HL-60 (cell line): ENCODE data around the gene NKAIN2.
"Not testable (repeated sequence)": the region's sequence is repeated elsewhere in the genome, so short reads cannot be mapped to it uniquely, and the experiment has no call there.

Experiments
- CTCF ChIP-seq: IDR thresholded peaks from one replicate; pipeline ENCODE4 v1.5.1; 2011; ENCODE audit warnings: low read length, control low read depth, inconsistent platforms; ENCODE audit not compliant: insufficient read depth
- TF ChIP-seq, protein P1 (sequence below): IDR thresholded peaks from 2 replicates; pipeline ENCODE4 v1.6.1; 2012; ENCODE audit warnings: low read depth; ENCODE audit not compliant: insufficient replicate concordance

GRCh38 chr6:123989918-123990317 is 186.3 kb downstream of the NKAIN2 start:
- not testable (repeated sequence) for TF ChIP-seq CTCF
- TF ChIP-seq, protein P1, sequence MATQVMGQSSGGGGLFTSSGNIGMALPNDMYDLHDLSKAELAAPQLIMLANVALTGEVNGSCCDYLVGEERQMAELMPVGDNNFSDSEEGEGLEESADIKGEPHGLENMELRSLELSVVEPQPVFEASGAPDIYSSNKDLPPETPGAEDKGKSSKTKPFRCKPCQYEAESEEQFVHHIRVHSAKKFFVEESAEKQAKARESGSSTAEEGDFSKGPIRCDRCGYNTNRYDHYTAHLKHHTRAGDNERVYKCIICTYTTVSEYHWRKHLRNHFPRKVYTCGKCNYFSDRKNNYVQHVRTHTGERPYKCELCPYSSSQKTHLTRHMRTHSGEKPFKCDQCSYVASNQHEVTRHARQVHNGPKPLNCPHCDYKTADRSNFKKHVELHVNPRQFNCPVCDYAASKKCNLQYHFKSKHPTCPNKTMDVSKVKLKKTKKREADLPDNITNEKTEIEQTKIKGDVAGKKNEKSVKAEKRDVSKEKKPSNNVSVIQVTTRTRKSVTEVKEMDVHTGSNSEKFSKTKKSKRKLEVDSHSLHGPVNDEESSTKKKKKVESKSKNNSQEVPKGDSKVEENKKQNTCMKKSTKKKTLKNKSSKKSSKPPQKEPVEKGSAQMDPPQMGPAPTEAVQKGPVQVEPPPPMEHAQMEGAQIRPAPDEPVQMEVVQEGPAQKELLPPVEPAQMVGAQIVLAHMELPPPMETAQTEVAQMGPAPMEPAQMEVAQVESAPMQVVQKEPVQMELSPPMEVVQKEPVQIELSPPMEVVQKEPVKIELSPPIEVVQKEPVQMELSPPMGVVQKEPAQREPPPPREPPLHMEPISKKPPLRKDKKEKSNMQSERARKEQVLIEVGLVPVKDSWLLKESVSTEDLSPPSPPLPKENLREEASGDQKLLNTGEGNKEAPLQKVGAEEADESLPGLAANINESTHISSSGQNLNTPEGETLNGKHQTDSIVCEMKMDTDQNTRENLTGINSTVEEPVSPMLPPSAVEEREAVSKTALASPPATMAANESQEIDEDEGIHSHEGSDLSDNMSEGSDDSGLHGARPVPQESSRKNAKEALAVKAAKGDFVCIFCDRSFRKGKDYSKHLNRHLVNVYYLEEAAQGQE, result not testable (repeated sequence)
